Fibroblast of upper back skin (primary cell): ENCODE results near the gene TYRO3.
A peak's percentile ranks its signal among the peaks of the same experiment; 100 is the strongest.

ENCODE experiments used
- DNase-seq: peaks from one replicate; pipeline ENCODE4 v3.0.0-alpha.2; 2013

Gene TYRO3

DNA sequence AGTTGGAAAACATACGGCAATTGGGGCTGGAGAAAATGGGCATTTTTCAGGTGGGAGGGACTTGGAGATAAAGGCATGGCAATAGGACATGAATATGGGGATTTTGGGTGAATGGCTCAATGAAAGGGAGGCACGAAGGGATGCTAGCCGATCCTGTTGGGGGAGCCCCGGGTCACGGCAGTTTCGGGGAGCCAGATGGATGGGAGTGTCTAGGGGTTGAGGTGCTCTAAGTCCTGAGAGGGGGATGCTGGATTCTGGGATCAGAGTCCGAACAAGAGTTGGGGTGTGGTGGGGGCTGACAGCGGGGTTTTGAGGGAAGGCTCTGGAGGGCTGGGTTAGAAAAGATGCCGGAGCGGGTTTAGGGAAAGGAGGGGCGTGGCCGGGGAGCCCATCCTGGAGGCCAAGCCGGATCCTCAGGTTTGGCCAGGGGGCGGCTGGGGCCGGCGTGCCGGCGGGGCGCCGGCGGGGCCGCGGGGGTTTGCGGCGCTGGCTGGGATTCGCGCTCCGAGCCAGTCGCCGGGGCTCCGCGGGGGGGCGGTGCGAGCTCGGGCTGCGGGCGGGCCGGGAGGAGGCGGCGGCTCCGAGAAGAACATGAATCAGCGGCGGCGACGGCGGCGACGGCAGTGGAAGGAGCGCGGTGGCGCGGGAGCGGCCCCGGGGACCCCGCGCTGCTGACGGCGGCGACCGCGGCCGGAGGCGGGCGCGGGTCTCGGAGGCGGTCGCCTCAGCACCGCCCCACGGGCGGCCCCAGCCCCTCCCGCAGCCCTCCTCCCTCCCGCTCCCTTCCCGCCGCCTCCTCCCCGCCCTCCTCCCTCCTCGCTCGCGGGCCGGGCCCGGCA, at the start of gene TYRO3:
Gene TYRO3, plus strand, starts transcription at position 813 of the 839 bp plus-strand sequence. CDS start 46 bp downstream, outside the sequence.
- peak; percentile 37 for DNase-seq

- DNase-seq = no peak
These were observed 48.3 kb upstream of the TYRO3 start for GRCh38 chr15:41510728-41511127.

DNA sequence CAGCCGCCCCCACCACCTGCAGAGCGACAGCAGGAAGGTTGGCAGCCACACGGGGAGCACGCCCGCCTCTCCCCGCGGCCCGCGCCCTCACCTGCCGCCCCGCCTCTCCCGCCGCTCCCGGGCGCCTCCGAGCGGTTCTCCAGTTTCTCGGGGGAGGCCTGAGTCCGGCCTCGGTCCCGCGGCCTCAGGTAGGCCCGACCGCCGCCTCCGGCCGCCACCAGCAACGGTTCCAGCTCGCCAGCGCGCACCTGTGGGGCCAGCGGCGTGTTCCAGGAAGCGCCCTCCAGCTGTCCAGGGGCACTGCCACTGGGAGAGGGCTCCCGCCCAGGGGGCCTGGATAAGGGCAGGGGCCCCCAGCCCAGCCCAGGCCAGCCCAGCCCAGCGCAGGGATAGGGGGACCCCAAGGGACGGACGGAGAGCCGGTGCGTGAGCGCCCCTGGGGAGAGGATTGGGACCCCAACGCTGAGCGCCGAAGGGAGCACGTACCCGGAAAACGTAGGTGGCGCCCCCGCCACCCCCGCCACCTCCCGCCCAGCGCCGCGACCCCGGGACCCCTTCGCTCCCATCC, 47.6 kb upstream of the TYRO3 start:
- DNase-seq = no peak

DNA sequence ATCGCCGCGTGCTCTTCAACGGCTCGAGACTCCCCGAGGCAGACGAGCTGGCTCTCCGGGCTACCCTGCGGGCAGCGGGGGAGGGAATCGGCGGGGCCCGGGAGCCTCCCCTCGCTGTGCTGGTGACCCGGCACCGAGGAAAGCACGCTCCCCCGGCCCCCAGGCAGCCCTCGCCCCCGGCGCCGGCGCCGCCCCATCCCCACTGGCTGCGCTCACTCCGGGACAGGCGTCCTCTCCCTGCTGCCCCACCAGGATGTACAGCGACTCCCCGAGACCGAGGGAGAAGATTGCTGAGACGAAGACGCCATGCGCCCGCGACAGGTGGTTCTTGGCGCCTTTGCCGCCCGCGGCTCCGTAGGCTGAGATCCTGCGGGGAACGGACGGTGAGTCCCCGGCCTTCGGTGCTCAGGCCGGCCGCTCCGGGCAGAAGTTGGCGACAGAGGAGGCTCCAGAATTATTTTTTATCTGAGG, 47.1 kb upstream of the TYRO3 start:
- DNase-seq = no peak

- no peak for DNase-seq
These were observed 46.5 kb upstream of the TYRO3 start for GRCh38 chr15:41512512-41512939.

DNA sequence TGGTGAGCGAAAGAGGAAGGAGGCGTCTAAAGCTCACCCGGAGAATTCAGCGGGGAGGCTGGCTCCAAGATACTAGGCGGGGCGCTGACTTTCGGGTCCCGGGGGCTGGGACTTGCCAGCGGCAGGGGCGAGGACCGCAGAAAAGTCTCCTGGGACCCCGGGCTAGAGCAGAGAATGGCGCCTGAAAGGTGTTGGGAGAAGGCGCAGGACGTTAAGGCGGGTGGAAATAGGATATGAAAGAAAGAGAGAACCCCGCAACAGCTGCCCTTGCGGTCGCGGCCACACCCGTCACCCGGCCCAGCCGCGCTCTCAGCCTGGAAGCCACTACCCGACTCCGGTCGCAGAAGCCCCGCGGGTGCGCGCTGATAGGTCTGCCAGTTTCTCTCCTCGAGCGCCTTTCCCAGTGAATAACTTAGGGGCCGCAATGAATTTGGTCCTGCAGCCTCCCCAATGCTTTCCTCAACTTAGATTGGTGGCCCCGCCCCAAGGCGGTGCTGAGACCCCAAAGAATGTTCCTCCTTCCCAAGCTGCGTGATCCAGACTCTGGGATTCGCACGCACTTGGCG, 46.0 kb upstream of the TYRO3 start:
- no peak for DNase-seq

GRCh38 chr15:41513506-41514227, 45.3 kb upstream of the TYRO3 start, which contains the start of gene LTK:
TSS of gene LTK (minus strand) at chr15:41513827. CDS start at chr15:41513709, 118 bp downstream.
- no peak for DNase-seq

GRCh38 chr15:41517895-41518449, 41.0 kb upstream of the TYRO3 start:
- no peak for DNase-seq

DNA sequence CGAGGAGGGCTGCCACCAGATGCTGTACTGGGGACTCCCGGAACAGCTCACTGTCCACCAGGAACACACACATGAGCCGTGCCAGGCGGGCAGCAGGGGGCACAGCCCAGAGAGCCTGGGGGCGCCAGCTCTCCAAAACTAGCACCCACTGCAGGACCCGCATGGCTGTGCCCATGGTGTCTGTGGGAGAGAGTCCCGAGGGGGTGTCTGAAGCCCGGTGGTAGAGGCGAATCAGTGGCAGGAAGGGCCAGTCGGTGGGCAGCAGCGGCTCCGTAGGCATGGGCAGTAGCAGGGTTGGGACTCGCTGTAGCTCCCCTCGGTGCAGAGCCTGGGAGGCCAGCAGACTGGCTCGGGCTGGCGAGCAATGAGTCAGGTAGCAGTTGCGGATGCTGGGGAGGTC, 38.4 kb upstream of the TYRO3 start:
- no peak for DNase-seq

GRCh38 chr15:41521614-41522013, 37.4 kb upstream of the TYRO3 start:
- no peak for DNase-seq

- DNase-seq = no peak
These were observed 35.9 kb upstream of the TYRO3 start for GRCh38 chr15:41523097-41523496.

GRCh38 chr15:41530363-41530956, 28.6 kb upstream of the TYRO3 start:
- no peak for DNase-seq

- DNase-seq = no peak
These were observed 23.5 kb upstream of the TYRO3 start for GRCh38 chr15:41535544-41535943.

GRCh38 chr15:41536866-41537265, 22.1 kb upstream of the TYRO3 start:
- DNase-seq = no peak

GRCh38 chr15:41543521-41543870, 15.5 kb upstream of the TYRO3 start:
- no peak for DNase-seq

DNA sequence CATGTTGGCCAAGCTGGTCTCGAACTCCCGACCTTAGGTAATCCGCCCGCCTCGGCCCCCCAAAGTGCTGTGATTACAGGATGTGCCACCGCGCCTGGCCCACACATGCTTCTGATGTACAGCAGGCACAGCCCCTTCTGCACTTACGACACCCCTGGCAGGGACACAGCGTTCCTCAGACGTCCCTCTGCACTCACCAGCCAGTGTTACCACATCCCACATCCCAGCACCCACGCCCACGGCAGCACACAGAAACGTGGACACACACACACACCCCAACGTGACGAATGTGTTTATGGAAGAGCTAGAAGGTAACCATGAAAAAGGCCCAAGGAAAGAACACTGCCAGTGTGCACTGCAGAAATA, 14.4 kb upstream of the TYRO3 start:
- no peak for DNase-seq

DNA sequence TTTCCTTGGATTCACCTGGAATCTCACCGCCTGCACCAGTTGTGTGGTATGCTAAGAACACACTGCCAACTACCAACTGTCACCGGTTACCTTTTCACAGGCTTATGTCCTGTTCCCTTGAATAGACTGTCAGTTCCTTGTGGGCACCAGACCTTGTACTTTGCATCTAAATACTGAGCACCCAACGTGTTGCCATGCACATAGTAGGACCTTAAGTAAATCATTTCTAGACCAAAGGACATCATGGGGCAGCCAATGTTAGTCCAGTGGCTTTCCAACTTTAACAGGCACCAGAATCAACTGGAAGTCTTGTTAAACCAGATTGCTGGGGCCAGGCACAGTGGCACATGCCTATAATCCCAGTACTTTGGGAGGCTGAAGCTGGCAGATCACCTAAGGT, 13.8 kb upstream of the TYRO3 start:
- DNase-seq = no peak

DNA sequence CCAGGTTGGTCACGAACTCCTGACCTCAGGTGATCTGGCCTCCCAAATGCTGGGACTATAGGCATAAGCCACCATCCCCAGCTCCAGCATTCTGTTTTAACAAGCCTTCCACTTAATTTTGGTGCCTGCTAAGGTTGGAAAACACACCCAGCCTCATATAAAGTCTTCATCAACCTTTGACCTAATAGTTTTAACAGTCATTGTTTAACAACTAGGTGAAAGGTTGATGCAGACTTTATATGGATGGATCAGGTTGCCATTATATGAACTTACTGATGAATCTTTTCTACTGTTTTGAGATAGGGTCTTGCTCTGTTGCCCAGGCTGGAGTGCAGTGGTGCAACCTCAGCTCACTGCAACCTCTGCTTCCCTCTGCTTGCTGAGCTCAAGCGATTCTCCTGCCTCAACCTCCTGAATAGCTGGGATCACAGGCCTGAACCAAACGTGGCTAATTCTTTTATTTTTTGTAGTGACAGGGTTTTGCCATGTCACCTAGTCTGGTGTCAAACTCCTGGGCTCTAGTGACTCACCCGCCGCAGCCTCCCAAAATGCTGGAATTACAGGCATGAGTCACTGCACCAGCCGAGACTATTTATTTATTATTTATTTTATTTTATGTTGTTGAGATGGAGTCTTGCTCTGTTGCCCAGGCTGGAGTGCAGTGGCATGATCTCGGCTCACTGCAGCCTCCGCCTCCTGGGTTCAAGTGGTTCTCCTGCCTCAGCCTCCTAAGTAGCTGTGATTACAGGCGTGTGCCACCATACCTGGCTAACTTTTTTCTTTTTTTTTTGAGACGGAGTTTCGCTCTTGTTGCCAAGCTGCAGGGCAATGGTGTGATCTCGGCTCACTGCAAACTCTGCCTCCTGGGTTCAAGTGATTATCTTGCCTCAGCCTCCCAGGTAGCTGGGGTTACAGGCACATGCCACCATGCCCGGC, 11.9 kb upstream of the TYRO3 start:
- DNase-seq = peak; percentile 24

DNA sequence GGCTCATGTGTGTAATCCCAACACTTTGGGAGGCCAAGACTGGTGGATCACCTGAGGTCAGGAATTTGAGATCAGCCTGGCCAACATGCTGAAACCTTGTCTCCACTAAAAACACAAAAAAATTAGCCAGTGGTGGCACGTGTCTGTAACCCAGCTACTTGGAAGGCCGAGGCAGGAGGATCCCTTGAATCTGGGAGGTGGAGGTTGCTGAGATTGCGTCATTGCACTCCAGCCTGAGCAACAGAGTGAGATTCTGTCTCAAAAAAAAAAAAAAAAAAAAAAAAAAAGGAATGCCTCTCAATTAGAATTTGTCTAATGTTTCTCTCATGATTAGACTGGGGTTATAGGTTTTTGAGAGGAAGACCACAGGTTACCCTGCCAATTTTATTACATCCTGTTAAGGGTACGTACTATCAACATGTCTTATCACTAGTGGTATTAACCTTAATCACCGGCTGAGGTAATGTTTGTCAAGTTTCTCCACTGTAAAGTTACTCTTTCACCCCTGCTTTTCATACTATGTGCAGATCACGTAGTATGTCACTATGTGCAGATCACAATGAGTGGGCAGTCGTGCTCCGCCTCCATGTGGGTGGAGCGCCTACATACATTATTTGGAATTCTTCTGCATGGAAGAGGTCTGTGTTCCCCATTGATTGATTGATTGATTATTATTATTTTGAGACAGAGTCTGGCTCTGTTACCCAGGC, 8.8 kb upstream of the TYRO3 start:
- DNase-seq = no peak

DNA sequence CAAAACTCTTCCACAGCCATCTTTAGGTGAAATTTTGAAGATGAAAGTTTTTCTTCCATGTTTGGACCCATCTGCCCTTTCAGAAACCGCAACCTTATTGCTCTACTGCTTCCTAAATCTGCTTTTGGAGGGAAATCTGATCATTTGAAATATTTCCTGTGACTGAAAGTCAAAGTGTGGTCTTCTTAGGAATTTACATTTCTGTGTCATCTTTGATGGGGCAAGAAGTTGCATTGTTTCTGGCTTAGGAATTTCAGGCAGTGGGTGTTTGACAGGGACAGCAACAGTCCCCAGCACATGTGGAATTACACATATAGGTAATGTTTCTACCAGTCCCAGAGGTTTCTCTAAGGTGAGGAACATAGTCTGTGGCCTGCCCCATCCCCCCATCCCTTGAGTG, 5.3 kb upstream of the TYRO3 start:
- DNase-seq = peak; percentile 45

GRCh38 chr15:41554343-41554742, 4.7 kb upstream of the TYRO3 start:
- no peak for DNase-seq
